HG03139 (cell line): ENCODE results near the gene MEF2C.

Experiments used
- ATAC-seq: cut with Tn5 transposase; IDR thresholded peaks from one replicate; pipeline ENCODE4 v1.9.1; 2021; ENCODE audit not compliant: unreplicated experiment

Gene MEF2C

DNA sequence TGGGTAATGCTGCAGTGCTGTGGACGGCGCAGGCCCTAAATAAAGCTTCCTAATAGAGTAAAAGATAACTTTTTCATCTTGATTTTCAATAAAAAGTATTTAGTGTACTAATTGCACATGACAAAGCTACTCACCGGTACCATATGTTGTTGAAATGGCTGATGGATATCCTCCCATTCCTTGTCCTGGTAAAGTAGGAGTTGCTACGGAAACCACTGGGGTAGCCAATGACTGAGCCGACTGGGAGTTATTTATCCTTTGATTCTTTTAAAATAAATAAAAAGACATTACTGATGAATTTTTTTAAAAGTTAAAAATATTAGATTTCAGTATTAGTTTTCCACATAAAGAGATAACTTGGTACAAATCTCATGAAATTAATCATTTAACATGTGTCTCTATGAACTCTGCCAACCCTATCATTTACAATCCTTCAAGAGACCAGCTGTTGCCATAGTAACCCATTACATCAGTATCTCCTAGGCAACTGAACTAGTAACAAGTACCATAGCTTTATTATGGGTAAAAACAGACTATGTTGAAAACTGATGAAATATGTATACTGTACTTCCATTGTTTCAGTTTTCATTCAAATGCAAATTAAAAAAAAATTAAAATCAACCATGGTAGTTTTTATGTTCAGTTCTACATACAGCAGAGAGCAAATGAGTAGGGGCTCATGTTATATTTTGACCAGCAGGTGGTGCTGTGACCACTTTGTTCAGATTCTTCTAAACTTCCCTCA, 153.7 kb downstream of the MEF2C start:
- ATAC-seq, result no peak

DNA sequence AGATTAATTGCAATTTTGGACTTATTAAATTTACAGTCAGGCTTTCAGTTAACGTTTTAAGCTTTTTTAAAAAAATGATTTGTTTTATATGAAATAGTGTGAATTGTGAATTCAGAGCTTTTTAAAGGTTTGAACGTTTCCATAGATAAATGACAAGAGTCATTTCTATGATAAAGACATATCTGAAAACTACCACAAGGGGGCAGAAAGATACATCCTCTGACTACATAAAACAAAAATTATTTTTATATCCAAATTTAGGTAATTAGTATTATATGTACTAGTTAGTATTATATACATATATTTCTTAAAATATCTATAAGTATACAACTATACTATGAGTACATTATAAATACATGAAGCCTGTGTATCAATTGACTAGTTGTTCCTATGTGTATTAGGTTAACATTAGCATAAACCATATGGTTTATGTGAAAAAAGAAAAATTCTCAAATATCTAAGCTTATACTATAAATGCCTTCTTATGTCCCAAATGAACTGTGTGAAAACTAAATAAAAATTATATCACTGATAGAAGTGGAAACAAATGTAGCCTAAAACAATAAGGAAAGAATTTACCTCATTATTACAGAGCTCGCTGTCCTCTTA, 155.2 kb downstream of the MEF2C start:
- ATAC-seq, result no peak

DNA sequence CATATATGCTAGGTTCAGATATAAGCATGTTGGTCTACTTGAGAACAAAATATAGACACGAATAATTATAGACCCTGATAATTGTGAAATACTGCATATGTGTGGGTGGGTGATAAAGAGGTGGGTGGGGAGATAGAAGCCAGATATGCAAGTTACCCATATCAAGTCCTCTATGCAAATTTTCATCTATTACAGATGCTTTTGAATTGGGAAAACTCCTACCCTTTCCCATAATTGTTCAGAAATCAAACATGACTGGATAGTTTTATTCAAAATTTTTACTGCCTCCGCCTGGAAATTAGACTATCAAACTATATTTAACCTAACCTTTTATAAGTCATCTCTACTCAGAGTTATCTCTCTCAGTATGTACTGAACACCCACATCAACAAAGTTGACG, 157.5 kb downstream of the MEF2C start:
- no peak for ATAC-seq

- no peak for ATAC-seq
Observed at GRCh38 chr5:88724201-88724600, 158.8 kb downstream of the MEF2C start.

DNA sequence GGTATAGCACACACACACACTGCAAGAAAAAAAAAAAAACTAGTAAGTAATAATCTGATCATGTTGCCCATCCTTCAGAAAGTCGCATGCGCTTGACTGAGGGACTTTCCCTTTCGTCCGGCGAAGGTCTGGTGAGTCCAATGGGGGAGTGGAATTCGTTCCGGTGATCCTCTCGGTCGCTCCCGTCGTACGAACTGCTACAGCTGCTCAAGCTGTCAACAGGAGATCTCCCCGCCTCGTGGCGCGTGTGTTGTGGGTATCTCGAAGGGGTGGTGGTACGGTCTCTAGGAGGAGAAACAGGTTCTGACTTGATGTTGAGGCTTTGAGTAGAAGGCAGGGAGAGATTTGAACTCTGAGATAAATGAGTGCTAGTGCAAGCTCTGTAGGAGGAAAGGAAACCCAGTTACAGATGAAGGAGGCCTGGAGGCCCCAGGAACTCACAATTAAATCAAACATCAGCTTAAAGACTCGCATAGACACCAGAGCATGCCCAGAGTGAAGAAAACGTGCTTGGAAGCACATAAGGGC, 160.4 kb downstream of the MEF2C start:
- ATAC-seq, result no peak

- no peak for ATAC-seq
Observed at GRCh38 chr5:88719434-88719833, 163.6 kb downstream of the MEF2C start.

DNA sequence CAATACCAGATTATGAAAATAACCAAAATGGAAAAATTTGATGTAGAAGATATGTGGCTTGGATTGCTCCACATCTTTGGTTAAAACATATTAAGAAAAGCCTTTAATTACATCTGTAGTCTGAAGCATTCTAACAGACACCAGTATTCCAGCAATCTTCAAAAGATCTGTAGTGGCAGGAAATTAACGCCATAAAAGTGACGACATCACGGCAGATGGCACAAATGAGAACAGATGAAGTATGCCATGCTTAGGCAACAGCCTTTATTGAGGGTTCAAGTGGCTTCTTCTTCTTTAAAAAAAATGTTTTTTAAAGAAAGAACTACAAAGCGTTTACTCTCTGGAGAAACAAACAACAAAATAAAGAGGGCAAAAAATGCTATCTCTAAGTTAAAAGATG, 164.2 kb downstream of the MEF2C start:
- no peak for ATAC-seq

DNA sequence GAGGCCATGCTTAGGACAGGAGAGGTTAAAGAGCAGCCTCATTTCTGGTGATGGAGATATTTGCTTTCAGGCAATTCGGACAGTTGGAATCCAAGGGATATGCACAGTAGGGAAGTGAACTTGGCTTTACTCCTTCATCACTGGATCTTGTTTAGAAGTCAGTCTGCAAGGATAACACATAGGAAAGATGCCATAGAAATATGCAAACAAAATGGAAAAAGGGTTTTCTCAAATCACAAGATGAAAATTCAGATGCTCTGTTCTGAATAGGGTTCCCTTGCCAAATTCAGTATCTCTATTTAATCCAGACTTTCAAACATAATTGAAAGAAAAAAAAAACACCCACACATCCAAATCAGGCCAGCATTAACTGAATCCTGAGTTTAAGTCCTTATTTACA, 166.9 kb downstream of the MEF2C start:
- ATAC-seq, result no peak

GRCh38 chr5:88715503-88715902, 167.5 kb downstream of the MEF2C start:
- no peak for ATAC-seq

DNA sequence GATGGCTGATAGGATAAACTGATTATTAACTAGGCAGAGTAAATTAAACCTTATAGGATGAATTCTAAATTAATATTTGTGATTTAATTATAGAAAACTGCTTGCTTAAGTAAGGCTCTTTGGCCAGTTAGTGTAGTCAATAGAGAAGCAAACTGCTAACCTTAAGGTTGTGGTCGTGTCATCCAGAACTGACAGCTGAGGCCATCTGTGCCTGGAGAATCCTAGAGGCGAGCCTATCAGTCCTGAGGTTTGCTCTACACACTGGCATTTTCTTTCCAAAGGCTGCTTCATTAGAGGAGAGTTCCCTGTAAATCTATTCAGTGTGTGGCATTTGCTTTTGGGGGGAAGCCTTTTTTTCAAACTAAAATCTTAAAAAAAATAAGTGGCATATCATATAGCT, 169.2 kb downstream of the MEF2C start:
- no peak for ATAC-seq

DNA sequence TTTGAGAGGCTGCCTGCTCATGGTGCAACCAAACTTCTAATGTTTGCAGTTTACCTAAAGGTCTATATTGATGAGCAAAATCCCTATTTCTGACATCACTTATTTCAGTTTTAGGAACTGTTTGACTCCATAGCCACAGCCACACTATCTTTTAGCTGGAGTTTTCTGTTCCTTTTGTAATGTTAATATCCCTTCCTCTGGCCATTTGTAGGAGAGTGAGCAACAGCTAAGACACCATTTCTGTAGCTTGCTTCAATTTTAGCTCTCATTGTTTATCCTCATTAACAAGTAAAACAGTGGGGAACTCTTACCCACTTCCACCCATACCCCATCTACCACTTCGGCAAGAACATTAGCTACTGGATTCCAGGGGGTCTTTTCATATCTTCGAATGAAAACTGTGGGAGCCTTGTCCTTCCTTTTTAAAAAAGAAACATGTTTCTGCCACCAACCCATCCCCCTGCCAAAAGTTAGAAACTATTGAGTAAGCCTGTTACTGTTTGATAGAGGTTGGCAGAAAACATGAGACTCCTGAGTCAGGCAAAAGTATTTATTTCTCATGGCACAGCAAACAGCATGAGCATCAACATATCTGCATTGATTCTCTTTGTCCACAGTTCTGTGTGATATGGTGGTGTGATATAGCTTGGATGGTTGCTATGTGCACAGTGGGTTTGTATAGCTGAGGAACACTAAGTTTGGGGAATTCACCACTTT, 174.1 kb downstream of the MEF2C start:
- no peak for ATAC-seq

DNA sequence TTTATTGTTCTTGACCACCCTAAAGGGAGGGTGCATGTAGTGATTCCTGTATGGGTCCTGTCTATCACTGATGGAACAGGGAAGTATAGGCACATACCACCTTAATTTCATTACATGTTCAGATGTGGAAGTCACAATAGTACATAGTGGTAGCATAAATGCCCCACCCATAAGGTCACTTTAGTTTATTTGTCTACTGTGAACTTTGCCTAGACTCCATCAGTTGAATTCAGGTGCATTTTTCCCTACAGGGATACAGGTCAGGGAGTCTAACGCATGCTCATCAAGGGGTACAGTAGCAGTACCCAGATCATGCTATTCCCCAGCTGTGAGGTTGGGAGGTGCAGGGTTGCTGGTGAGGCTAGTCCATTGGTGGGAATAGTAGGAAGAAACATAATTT, 175.0 kb downstream of the MEF2C start:
- no peak for ATAC-seq

- no peak for ATAC-seq
Observed at GRCh38 chr5:88707216-88707965, 175.6 kb downstream of the MEF2C start.

GRCh38 chr5:88702332-88702731, 180.7 kb downstream of the MEF2C start:
- ATAC-seq, result no peak

- no peak for ATAC-seq
Observed at GRCh38 chr5:88700121-88700520, 182.9 kb downstream of the MEF2C start.

- ATAC-seq, result no peak
Observed at GRCh38 chr5:88698290-88698689, 184.7 kb downstream of the MEF2C start.

- no peak for ATAC-seq
Observed at GRCh38 chr5:88696466-88696865, 186.5 kb downstream of the MEF2C start.

GRCh38 chr5:88695931-88696330, 187.1 kb downstream of the MEF2C start:
- ATAC-seq, result no peak

GRCh38 chr5:88695232-88695631, 187.8 kb downstream of the MEF2C start:
- no peak for ATAC-seq

GRCh38 chr5:88694023-88694679, 188.8 kb downstream of the MEF2C start:
- ATAC-seq, result no peak
